Limb (tissue), 2 donors: Measurements from ENCODE around the gene RRP36.

Experiments used
- DNase-seq, 2 donors: peaks; one replicate each; pipeline ENCODE4 v3.0.0-alpha.2; 2016; ENCODE audit errors: extremely low spot score in 2 of 2

Gene RRP36

GRCh38 chr6:43061861-43062260 lies 40.4 kb downstream of the RRP36 start:
- DNase-seq = no peak

DNA sequence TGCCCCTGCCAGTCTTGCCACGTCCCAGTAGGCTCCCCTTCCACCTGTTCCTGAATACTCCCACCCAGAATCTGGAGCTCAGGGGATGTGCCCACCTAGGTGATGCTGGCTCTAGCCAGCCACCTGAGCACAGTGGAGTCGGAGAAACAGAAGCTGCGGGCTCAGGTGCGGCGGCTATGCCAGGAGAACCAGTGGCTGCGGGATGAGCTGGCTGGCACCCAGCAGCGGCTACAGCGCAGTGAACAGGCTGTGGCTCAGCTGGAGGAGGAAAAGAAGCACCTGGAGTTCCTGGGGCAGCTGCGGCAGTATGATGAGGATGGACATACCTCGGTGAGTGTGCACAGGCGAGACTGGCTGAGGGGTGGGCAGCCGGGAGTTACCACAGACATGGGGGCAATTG lies 41.4 kb downstream of the RRP36 start:
- DNase-seq = no peak

DNA sequence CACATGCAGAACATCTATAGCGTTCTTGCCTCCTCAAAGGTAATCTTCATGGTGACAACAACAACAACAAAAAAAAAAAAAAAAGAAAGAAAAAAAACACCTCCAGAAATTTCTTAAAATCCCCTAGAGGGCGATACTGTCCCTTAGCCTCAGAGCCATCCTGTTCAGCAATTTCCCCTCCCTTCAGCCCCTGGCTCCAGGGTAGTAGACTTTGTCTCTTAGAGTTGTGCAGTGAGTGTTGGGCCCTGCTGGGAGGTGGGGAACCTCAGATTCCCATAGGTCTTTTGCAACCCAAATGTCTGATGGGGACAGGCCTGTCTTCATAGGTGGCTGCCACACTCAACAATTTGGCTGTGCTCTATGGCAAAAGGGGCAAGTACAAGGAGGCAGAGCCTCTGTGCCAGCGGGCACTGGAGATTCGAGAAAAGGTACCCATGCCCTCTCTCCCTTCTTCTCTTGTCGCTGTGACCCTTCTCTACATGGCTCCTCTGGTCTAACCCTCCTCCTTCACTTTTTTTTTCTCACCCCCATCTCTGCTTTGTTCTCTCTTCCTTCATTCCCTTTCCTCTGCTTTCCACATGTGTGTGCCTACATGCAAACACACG lies 48.7 kb downstream of the RRP36 start:
- DNase-seq = peak in 1 of 2 donors; percentile 46

DNA sequence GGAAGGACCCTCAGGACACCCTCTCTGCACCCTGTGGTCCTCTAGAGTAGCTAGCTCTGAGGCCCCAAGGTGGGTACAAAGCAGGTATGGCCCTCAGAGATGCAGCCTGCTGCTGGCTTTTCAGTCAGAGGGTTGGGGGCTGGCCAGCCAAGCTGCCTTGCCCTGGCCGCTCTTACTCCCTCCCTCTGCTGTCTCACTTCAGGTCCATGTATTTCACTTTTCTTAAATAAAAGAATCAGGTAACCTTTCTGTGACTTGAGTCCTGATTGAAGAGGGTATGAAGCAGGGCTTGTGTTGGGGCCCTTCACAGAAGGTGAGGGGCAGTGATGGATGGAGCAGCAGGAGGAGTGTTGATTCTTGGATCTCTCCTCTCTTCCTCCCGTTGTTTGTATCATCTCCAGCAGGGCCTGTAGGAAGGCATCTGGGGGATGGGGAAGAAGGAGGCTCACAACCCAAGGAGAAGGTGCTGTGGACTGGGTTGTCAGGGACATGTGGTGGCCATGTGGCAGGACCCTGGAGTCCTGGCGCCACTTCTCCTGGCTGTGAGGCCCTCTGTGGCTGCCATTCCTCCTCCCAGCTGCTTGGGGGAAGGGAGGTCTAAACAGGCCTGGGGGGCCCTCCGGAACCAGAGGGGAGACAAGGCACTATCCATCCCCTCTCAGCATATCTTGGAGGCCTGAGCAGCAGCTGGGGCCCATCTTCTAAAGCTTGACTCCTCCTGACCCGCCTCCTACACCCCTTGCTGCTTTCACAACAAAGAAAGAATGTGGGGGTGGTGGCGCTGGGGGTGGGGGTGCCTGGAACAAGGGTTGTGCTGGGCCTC lies 53.6 kb downstream of the RRP36 start:
- DNase-seq = peak; percentile 33 to 71

DNA sequence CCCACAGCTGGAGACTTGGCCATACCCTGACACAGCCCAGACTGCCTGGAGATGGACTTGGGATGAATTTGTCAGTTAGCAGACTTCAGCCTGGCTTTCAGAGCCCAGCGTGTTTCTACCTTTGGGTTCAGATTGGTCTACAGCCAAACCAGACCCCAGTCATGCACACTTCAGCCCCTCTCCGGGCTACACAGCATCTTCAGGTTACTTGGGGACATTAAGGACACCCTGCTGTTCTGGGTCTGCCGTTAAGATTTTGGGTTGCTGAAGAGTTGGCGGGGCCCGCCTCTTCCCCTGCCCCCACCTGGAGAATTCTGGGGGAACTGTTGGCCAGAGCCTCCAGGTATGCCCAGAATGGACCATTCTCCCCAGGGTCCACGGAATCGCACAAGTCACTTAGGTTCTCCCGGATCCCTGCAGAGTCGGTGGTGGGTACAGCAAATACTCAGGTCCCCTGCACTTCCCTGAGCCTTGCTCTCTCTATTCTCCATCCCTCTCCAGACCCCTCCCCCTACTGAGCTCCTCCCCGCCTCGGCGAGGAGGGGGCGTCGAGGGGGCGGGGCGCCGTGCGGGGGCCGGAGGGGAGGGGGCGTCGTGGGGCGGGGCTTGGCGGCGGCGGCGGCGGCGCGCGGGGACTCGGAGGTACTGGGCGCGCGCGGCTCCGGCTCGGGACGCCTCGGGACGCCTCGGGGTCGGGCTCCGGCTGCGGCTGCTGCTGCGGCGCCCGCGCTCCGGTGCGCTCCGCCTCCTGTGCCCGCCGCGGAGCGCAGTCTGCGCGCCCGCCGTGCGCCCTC lies 54.4 kb downstream of the RRP36 start, which contains the start of gene PTK7:
Gene PTK7, plus strand, starts transcription at position 645 of the 794 bp plus-strand sequence. CDS start 175 bp downstream, outside the sequence.
- DNase-seq = peak; percentile 88 to 96

DNA sequence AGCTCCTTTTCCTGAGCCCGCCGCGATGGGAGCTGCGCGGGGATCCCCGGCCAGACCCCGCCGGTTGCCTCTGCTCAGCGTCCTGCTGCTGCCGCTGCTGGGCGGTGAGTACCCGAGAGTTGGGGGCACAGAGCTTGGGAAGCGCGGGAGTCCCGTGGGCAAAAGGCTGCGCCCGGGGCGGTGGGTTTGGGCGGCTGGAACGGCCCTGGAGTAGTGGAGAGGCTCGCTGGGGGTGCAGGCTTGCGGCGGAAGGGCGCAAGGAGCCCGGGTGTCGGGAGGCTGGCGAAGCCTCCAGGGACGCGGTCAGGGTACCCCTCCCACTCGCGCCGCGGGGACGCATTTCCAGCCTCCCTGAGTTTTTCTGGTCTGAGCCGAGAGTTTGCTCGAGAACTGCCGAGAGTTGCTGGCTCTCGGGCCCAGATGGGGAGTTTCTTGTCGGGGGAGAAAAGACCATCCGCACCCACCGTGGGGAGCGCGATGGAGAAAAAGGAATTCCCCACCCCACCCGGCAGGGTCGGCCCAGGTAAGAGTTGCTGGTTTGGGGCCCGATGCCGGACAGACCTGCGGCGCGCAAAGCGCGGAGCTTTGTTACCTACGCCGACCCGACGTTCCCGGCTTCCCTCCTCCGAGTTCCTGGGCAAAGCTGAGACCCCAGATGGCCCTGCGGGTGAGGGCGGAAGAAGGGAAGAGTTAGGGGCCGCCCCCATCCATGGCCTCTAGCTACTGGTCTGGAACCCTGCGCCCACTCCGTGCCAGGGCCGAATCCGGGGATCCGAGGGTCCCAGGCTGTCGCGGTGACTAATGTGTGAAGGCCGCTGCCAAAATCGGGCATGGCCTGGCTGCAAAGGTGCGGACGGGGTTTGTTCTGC lies 55.3 kb downstream of the RRP36 start:
- DNase-seq = peak in 1 of 2 donors; percentile 71

- no peak for DNase-seq
These were observed 55.9 kb downstream of the RRP36 start for GRCh38 chr6:43077333-43077809.

DNA sequence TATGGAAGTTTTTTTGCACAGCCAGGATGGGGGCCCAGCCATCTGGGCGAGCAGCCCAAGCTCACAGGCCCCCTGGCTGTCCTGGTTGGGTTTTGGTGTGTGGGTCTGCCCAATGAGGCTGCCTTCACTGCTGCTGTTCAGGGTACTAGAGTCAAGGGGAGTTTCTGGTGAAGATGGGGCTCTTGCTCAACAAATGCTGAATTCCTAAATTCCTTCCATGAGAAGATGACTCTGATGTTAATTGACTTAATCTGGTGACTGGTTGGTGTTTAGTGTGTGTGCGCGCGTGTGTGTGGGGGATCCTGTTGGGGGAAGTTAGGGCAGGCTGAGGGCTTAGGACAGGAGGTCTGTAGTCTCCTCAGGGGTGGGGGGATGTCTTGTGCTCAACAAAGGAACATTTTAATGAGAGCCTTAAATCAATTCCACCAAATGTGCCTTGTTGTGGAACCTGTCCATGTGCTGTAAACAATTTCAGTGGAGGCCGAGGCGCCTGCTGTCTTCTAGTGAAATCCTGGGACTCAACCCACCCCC lies 56.6 kb downstream of the RRP36 start:
- DNase-seq = no peak

DNA sequence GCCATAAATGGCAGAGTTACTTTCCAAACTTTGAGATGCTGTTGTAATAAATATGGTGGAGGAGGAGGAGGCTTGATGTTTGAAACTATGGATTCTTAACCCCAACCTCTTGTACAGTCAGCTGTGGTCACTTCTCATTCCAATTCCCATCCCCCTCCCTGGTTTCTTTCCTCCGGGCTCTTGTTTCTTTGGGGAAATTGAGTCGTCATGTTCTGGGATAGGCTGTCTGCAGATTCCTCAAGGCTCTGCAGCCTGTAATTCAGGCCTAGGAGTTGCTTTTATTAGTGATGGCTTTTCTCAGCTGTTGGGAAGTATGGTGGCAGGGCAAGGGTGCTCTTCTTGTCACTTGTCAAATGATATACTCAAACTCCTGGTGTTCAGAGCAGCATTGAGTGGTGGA lies 57.3 kb downstream of the RRP36 start:
- DNase-seq = no peak
